C4-2B (cell line): ENCODE results near the gene KRTAP10-8.

Source experiments
- CTCF ChIP-seq: fragments of 450-650 bp; conservative IDR thresholded peaks from 2 replicates; pipeline ENCODE4 v1.5.1; 2017; ENCODE audit warnings: mild to moderate bottlenecking
- ZFX ChIP-seq: fragments of 450-650 bp; IDR thresholded peaks from 2 replicates; pipeline ENCODE4 v1.6.1; 2017

GRCh38 chr21:44602463-44602850, 9.4 kb upstream of the KRTAP10-8 start:
- TF ChIP-seq CTCF = no peak
- TF ChIP-seq ZFX = no peak
